ENCODE data around the gene PROCA1.
A peak's percentile ranks its signal among the peaks of the same experiment; 100 is the strongest.
"Not testable (repeated sequence)": the region's sequence is repeated elsewhere in the genome, so short reads cannot be mapped to it uniquely, and the experiment has no call there.

The PROCA1 gene

DNA sequence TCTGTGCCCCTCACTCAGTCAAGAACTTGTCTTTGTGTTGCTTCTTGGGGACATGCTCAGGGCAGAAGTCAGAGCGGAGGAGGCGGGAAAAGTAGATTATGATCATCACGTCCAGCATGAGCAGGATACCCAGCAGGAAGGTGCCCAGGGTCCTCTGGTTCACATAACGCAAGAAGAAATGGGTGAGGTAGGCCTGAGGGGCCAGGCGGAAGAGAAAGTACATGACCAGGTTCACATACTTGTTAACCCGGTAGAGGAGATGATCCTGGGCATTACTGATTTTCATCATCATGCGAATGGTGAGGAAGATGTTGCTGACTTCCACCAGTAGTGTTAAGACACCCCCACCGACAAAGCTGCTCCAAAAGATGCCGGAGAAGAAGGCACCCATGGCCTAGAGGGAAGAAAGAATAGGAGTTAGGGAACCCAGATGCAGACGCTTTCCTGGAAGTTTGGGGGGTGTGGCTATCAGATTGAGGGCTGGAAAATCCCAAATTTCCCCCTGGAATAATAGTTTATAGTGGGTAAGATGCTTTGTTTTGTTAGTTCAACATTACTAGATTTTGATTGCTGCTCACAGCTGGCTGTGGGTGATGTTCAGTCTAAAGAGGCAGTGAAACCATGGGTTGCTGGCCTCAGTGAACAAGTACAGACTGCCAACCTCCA is 12.9 kb upstream of the PROCA1 start:
- DNase-seq (ENCODE audit: low spot score in 2 of 2): peak in 1 of 2 experiments; percentile 47
- H3K4me1 ChIP-seq: peaks cover 37% of the 10 kb centered on the region
- no peaks in the 10 kb centered on the region for H3K9me3 ChIP-seq
- peak overlapping the region; percentile 56 for H3K4me3 ChIP-seq
- no peaks in the 10 kb centered on the region for H3K27me3 ChIP-seq (ENCODE audit: low read depth)
- in situ Hi-C loops (cut with MboI; ENCODE audit: low sequenced_read_pairs): no loop called here
- H3K36me3 ChIP-seq (replicated peaks): peaks cover 56% of the 10 kb centered on the region

DNA sequence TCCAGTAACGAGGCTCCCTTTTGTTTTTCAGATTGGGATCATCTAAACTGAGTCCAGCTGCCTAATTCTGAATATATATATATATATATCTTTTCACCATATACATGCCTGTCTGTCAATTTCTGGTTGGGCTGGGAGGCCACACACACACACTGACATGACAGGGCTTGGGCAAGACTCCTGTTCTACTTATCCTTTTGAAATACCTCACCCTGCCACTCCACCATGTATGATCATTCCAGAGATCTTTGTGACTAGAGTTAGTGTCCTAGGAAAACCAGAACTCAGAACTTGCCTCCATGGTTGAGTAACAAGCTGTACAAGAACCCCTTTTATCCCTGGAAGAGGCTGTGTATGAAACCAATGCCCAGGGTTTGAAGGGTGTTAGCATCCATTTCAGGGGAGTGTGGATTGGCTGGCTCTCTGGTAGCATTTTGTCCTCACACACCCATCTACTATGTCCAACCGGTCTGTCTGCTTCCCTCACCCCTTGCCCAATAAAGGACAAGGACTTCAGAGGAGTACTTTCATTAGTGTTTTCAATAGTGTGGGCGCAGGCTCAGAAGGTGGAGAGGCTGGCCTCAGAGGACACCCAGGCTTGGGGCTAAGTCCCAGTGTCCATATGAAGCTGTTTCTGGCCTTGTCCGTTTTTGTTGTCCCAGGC is 12.3 kb upstream of the PROCA1 start:
- Histone ChIP-seq H3K36me3 (replicated peaks) (peaks cover 56% of the 10 kb centered on the region), H3K4me1 (peaks cover 40% of the 10 kb centered on the region)
- H3K27me3 ChIP-seq (ENCODE audit: low read depth); H3K9me3 ChIP-seq; DNase-seq (ENCODE audit: low spot score in 2 of 2); in situ Hi-C loops (cut with MboI; ENCODE audit: low sequenced_read_pairs); H3K4me3 ChIP-seq: not testable (repeated sequence)

DNA sequence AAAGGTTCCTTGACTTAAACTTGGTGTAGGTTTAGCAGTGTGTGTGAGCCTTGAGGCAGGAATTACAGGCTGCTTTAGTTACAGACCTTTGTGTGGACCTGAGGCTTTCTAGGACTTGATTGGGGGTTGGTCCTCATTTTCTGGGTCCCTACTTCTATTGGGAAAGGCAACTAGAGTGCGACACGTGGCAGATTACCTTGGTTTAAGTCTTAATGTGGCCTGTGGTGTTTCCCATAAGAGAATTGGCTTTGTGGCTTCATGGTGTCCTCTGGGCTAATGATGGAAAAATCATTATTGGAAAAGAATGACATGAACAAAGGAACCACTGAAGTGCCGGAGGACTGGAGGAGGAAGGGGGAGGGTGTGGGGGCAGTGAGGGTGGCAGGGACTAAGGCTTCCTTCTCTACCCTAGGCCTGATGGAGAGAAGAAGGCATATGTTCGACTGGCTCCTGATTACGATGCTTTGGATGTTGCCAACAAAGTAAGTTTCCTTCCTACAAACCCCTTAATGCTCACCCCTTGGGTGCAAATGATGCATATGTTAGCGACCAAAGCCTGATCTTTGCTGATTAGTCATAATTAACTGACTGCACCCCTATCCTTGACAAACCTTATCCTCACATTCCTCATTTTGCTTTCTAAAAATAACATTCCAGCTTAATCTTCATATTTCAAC is 11.6 kb upstream of the PROCA1 start:
- DNase-seq (ENCODE audit: low spot score in 2 of 2): peak; percentile 19 to 43
- Histone ChIP-seq H3K4me3 (no peak overlapping the region), H3K27me3 (ENCODE audit: low read depth) (no peaks in the 10 kb centered on the region), H3K9me3 (no peaks in the 10 kb centered on the region), H3K36me3 (replicated peaks) (peaks cover 56% of the 10 kb centered on the region), H3K4me1 (peaks cover 45% of the 10 kb centered on the region)
- in situ Hi-C loops (cut with MboI; ENCODE audit: low sequenced_read_pairs): no loop called here

DNA sequence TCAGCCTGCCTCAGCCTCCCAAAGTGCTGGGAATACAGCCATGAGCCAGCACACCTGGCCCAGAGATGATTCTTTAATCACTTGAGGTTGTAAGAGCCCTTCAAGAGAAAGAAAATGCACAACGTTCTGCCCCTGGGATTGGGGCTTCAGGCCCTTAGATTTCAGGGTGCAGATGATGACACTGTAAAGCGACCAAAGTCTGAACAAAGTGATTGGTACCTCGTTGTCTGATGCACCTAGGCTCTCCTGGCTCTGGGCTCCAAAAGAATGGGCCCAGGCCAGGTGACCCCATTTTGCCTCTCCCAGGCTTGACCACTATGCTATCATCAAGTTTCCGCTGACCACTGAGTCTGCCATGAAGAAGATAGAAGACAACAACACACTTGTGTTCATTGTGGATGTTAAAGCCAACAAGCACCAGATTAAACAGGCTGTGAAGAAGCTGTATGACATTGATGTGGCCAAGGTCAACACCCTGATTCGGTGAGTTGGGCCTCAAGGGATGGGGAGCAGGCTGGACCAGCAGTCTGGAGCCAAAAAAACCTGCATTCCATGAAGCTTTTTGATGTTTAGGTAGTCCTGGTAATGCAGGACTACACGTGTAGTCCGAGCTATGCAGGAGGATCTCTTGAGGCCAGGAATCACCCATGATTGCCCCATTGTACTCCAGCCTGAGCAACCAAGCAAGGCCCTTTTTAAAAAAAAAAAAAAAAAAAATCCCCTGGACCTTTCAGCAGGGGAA is 10.9 kb upstream of the PROCA1 start:
- DNase-seq (ENCODE audit: low spot score in 2 of 2): no peak
- in situ Hi-C loops (cut with MboI; ENCODE audit: low sequenced_read_pairs): no loop called here
- Histone ChIP-seq H3K27me3 (ENCODE audit: low read depth) (no peaks in the 10 kb centered on the region), H3K4me1 (peaks cover 42% of the 10 kb centered on the region), H3K36me3 (replicated peaks) (peaks cover 56% of the 10 kb centered on the region), H3K9me3 (no peaks in the 10 kb centered on the region), H3K4me3 (peak overlapping the region; percentile 100)

DNA sequence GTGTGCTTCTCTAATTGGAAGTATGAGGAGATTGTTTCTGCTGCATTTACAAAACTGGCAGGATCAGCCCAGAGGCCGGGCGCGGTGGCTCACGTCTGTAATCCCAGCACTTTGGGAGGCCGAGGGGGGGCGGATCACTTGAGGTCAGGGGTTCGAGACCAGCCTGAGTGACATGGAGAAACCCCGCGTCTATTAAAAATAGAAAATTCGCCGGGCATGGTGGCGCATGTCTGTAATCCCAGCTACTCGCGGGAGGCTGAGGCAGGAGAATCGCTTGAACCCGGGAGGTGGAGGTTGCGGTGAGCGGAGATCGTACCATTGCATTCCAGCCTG is 9.3 kb upstream of the PROCA1 start:
- H3K9me3 ChIP-seq; DNase-seq (ENCODE audit: low spot score in 2 of 2); in situ Hi-C loops (cut with MboI; ENCODE audit: low sequenced_read_pairs); H3K27me3 ChIP-seq (ENCODE audit: low read depth): not testable (repeated sequence)
- H3K4me3 ChIP-seq: peak overlapping the region; percentile 100
- H3K4me1 ChIP-seq: peaks cover 37% of the 10 kb centered on the region
- H3K36me3 ChIP-seq (replicated peaks): peaks cover 56% of the 10 kb centered on the region

DNA sequence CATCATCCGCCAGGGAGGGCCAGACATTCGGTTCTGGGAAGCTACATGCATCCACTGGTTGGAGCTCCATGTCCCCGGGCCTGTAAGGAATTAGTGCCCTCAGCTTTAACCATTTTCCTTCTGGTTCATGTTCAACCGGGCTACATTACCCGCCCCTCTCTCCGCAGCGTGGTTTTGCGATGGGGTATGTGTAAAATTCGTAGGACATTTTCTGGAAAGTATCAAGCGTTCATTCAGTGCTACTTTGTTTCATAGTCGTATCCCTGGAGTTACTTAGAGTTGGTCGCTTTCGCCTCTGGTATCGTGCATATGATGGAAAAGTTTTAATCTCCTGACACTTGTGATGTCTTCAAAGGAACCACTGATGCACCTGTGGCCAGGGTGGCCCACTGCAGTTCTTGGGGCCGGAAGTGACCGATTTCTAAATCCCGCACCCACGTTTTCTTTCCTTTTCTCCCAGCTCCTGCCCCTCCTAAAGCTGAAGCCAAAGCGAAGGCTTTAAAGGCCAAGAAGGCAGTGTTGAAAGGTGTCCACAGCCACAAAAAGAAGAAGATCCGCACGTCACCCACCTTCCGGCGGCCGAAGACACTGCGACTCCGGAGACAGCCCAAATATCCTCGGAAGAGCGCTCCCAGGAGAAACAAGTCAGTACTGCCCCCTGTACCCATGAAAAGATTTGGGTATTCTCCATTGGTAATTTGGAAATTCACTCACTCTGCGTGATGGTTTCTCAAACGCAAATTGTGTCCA is 8.7 kb upstream of the PROCA1 start:
- in situ Hi-C loops (cut with MboI; ENCODE audit: low sequenced_read_pairs): no loop called here
- H3K27me3 ChIP-seq (ENCODE audit: low read depth): no peaks in the 10 kb centered on the region
- no peak for DNase-seq (ENCODE audit: low spot score in 2 of 2)
- peaks cover 56% of the 10 kb centered on the region for H3K36me3 ChIP-seq (replicated peaks)
- H3K9me3 ChIP-seq: no peaks in the 10 kb centered on the region
- peak overlapping the region; percentile 100 for H3K4me3 ChIP-seq
- H3K4me1 ChIP-seq: peaks cover 36% of the 10 kb centered on the region

DNA sequence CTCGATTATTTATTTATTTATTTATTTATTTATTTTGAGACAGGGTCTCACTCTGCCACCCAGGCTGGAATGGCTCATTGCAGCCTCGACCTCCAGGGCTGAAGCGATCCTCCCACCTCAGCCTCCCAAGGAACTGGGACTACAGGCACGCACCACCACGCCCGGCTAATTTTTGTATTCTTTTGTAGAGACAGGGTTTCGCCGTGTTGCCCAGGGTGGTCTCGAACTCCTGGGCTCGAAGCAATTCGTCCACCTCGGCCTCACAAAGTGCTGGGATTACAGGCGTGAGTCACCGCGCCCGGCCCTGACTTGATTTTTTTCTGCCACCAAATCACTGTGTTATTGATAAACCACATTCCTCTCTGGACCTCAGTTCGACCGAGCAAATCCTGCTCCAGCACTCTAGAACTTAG is 7.3 kb upstream of the PROCA1 start:
- DNase-seq (ENCODE audit: low spot score in 2 of 2): no peak
- H3K4me3 ChIP-seq: peak overlapping the region; percentile 100
- H3K4me1 ChIP-seq: peaks cover 28% of the 10 kb centered on the region
- H3K9me3 ChIP-seq: no peaks in the 10 kb centered on the region
- H3K27me3 ChIP-seq (ENCODE audit: low read depth): no peaks in the 10 kb centered on the region
- in situ Hi-C loops (cut with MboI; ENCODE audit: low sequenced_read_pairs): no loop called here
- peaks cover 42% of the 10 kb centered on the region for H3K36me3 ChIP-seq (replicated peaks)

DNA sequence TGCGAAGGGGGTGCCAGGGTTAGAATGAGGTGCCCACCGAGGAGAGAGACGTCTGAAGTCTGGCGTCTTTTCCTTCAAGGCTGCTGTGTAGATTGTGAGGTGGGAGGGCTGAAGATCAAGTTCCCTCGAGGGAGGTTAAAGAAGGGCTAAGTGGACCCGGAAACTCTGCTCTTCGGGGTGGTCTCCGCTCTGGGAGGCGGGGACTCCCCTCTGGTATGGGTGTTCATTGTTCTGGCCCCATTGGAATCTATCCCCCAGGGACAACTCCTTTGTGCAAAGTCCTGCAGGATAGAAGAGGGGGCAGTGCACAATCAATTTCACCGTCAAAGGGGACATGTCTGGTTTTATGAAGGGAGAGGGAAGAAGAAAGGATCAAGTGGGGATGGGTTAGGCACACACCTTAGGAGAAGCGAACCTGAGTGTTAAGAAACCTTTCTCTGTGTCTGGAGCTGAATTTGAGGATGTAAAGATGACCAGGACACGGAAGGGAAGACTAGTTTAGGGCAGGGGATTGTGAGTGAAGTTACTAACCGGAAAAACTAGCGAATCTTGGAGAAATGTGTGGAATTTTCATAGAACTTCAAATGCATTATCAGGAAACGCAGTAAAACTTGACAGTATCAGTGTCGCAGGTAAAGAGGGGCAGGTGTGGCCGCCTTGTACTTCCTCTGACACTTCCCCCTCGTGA is 6.8 kb upstream of the PROCA1 start:
- in situ Hi-C loops (cut with MboI; ENCODE audit: low sequenced_read_pairs): no loop called here
- peak; percentile 38 to 67 for DNase-seq (ENCODE audit: low spot score in 2 of 2)
- Histone ChIP-seq H3K4me3 (peak overlapping the region; percentile 100), H3K27me3 (ENCODE audit: low read depth) (no peaks in the 10 kb centered on the region), H3K9me3 (no peaks in the 10 kb centered on the region), H3K36me3 (replicated peaks) (peaks cover 36% of the 10 kb centered on the region), H3K4me1 (peaks cover 24% of the 10 kb centered on the region)

DNA sequence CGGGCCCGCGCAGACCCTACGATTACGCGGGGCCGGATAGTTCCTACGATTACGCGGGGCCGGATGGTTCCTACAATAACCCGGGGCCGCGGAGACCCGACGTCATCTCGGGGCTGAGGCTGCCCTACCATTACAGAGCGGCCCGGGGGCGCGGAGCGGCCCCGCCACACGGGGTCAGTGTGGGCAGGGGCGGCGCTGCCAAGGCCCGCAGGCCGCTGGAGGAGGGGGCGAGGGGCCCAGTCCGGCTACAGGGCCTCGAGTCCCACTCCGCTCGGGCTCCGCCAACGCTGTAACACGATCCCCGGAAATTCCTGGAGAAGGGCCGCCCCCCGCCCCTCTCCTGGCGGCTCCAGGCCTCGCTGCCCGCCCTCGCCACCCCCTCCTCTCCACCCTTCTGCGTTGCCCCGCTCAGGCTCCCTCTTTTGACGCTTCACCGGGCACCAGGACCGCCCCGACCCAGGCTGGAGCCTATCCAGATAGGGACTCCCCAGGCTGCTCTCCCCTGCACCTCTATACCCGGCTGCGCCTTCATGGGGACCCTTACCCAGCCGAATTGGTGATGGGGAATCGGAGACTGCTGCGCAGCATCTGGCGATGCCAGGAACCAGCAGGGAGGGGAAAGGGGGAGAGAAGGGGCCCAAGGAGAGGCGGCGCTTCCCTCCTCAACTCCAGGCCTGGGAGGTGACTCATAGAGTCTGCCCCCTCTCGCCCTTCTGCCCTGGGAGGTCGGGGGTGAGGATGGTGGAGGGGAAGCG is 6.1 kb upstream of the PROCA1 start, which contains the start of gene RAB34:
TSS of gene RAB34 (minus strand) at position 291 of the 755 bp plus-strand sequence. CDS start 602 bp downstream, outside the sequence.
- no peaks in the 10 kb centered on the region for H3K9me3 ChIP-seq
- H3K36me3 ChIP-seq (replicated peaks): peaks cover 29% of the 10 kb centered on the region
- in situ Hi-C loops (cut with MboI; ENCODE audit: low sequenced_read_pairs): no loop called here
- no peak within 1 kb of the TSS for H3K4me3 ChIP-seq
- DNase-seq (ENCODE audit: low spot score in 2 of 2): no peak
- H3K27me3 ChIP-seq (ENCODE audit: low read depth): no peaks in the 10 kb centered on the region
- peaks cover 19% of the 10 kb centered on the region for H3K4me1 ChIP-seq

DNA sequence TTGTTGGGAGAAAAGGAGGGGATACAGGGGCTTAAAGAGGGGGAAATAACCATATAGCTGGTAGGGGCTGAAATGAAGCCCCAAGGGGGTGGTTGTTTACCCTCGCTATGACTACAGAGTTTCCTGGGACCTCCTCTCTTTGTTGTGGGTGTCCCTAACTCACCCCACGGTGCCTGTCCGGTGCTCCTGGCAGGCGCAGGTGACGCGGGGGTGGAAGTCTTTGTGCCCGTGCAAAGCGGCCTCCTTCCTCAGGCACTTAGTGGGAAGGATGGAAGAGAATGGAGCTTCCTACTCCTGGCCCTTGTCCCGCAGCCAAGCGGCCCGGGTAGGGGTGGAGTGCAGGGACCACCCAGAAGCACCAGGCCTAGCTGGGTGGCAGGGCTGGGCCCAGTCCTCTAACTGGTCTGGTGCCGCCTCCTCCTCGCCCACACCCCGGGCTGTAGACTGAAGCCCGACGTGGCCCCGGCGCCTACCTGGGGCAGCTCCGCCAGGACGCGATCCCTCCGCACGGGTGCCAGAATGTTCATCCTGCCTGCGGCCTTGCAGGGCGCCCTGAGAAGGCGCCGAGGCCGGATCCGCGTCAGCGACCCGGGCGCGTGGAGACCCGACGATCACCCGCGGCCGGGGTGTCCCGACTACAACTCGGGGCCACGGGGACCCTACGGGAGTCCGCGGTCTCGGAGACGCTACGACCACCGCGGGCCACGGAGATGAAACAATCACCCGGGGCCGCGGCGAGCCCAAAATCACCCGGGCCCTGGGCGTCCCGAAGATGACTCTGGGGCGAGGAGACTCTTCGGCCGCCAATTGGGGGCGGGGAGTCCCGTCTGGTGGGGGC is 5.3 kb upstream of the PROCA1 start:
- H3K4me1 ChIP-seq: peaks cover 20% of the 10 kb centered on the region
- H3K9me3 ChIP-seq: no peaks in the 10 kb centered on the region
- in situ Hi-C loops (cut with MboI; ENCODE audit: low sequenced_read_pairs): no loop called here
- H3K27me3 ChIP-seq (ENCODE audit: low read depth): no peaks in the 10 kb centered on the region
- no peak for DNase-seq (ENCODE audit: low spot score in 2 of 2)
- peaks cover 21% of the 10 kb centered on the region for H3K36me3 ChIP-seq (replicated peaks)
- no peak overlapping the region for H3K4me3 ChIP-seq

DNA sequence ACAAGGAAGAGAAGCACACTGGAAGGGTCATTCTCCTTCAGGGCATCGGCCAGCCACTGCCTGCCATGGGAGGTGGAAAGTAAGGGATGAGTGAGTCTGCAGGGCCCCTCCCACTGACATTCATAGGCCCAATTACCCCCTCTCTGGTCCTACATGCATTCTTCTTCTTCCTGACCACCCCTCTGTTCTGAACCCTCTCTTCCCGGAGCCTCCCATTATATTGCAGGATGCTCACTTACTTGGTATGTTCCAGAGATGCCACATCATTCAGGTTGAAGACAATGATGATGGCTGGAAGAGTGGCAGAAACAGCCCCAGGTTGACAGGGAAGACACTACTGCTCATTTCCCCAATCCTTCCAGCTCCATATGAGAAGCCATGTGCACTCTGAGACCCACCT is 3.5 kb upstream of the PROCA1 start:
- H3K9me3 ChIP-seq: no peaks in the 10 kb centered on the region
- peaks cover 4% of the 10 kb centered on the region for H3K36me3 ChIP-seq (replicated peaks)
- peaks cover 30% of the 10 kb centered on the region for H3K4me1 ChIP-seq
- in situ Hi-C loops (cut with MboI; ENCODE audit: low sequenced_read_pairs): no loop called here
- no peaks in the 10 kb centered on the region for H3K27me3 ChIP-seq (ENCODE audit: low read depth)
- no peak for DNase-seq (ENCODE audit: low spot score in 2 of 2)
- no peak overlapping the region for H3K4me3 ChIP-seq

DNA sequence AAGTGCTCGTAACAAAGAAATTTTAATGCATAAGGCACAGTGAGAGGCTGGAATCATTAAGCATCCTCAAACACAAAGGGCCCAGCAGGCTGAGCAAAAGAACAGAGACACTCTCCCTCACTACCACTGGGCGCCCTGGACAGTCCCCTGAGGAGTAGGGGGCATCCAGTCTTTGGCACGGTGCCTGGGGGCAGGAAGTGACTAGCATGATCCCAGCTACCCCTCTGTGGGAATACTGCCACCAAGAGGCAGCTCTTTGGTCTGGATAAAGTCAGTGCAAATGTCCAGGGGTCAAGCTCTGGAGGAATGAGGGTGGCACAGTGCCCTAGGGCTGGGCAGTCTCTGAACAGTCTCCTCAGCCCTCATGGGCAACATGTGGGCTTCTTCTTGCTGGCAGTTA is 2.6 kb upstream of the PROCA1 start:
- in situ Hi-C loops (cut with MboI; ENCODE audit: low sequenced_read_pairs): no loop called here
- Histone ChIP-seq H3K9me3 (no peaks in the 10 kb centered on the region), H3K36me3 (replicated peaks) (no peaks in the 10 kb centered on the region), H3K4me1 (peaks cover 37% of the 10 kb centered on the region), H3K27me3 (ENCODE audit: low read depth) (no peaks in the 10 kb centered on the region), H3K4me3 (no peak overlapping the region)
- DNase-seq (ENCODE audit: low spot score in 2 of 2): no peak
